H9 (cell line): ENCODE data around the gene PLAU. TPM values are rescaled to one million over a fixed set of nuclear protein-coding genes. Genes with fewer than 3 reads are reported as not detected.

ENCODE experiments used
- DNase-seq: peaks from one replicate; pipeline ENCODE4 v3.0.0-alpha.2; 2017
- H2AFZ ChIP-seq: one replicate; pipeline ENCODE4 v1.6.1; 2013; ENCODE audit warnings: mild to moderate bottlenecking, low read length, control low read depth, moderate library complexity
- H2AK5ac ChIP-seq: 2 replicates; pipeline ENCODE4 v1.6.1; 2013; ENCODE audit warnings: low read length, control low read depth, mixed read lengths; ENCODE audit not compliant: insufficient read length
- H2BK120ac ChIP-seq: one replicate; pipeline ENCODE4 v1.6.1; 2013; ENCODE audit warnings: low read depth, mild to moderate bottlenecking, low read length, control low read depth, inconsistent platforms; ENCODE audit not compliant: poor library complexity, severe bottlenecking
- H2BK12ac ChIP-seq: 2 replicates; pipeline ENCODE4 v1.6.1; 2013; ENCODE audit warnings: low read length, control low read depth, mixed read lengths, low read depth; ENCODE audit not compliant: insufficient read length
- H2BK15ac ChIP-seq: 2 replicates; pipeline ENCODE4 v1.6.1; 2013; ENCODE audit warnings: low read depth, low read length, control low read depth
- H2BK20ac ChIP-seq: one replicate; pipeline ENCODE4 v1.6.1; 2013; ENCODE audit warnings: low read depth, mild to moderate bottlenecking, low read length, control low read depth, inconsistent platforms; ENCODE audit not compliant: poor library complexity, severe bottlenecking
- H2BK5ac ChIP-seq: 2 replicates; pipeline ENCODE4 v1.6.1; 2013; ENCODE audit warnings: low read length, control low read depth, mixed read lengths; ENCODE audit not compliant: insufficient read length
- H3K14ac ChIP-seq: 2 replicates; pipeline ENCODE4 v1.6.1; 2013; ENCODE audit warnings: low read length, control low read depth; ENCODE audit not compliant: insufficient read depth
- H3K18ac ChIP-seq: 2 replicates; pipeline ENCODE4 v1.6.1; 2013; ENCODE audit warnings: low read depth, mild to moderate bottlenecking, mixed read lengths, low read length, control low read depth; ENCODE audit not compliant: insufficient read length
- H3K23ac ChIP-seq: 2 replicates; pipeline ENCODE4 v1.6.1; 2013; ENCODE audit warnings: low read length, control low read depth, mixed read lengths, low read depth; ENCODE audit not compliant: insufficient read length
- H3K23me2 ChIP-seq: 2 replicates; pipeline ENCODE4 v1.6.1; 2013; ENCODE audit warnings: low read depth, mild to moderate bottlenecking, mixed read lengths, low read length, control low read depth; ENCODE audit not compliant: insufficient read length, poor library complexity, severe bottlenecking
- H3K27ac ChIP-seq: 2 replicates; pipeline ENCODE4 v1.5.1; 2013; ENCODE audit warnings: low read length, control low read depth, mixed read lengths, low read depth; ENCODE audit not compliant: insufficient read length
- H3K27me3 ChIP-seq: 2 replicates; pipeline ENCODE4 v1.6.1; 2013; ENCODE audit warnings: low read length, control low read depth, inconsistent platforms; ENCODE audit not compliant: insufficient read depth
- H3K4ac ChIP-seq: 2 replicates; pipeline ENCODE4 v1.6.1; 2013; ENCODE audit warnings: low read depth, mild to moderate bottlenecking, control low read depth, inconsistent platforms, low read length, moderate library complexity
- H3K4me1 ChIP-seq: 2 replicates; pipeline ENCODE4 v1.6.1; 2013; ENCODE audit warnings: low read length, control low read depth, inconsistent platforms; ENCODE audit not compliant: insufficient read depth
- H3K4me2 ChIP-seq: 2 replicates; pipeline ENCODE4 v1.6.1; 2013; ENCODE audit warnings: low read length, control low read depth, mixed read lengths; ENCODE audit not compliant: insufficient read length, insufficient read depth
- H3K56ac ChIP-seq: 2 replicates; pipeline ENCODE4 v1.6.1; 2013; ENCODE audit warnings: low read depth, mild to moderate bottlenecking, mixed read lengths, low read length, control low read depth; ENCODE audit not compliant: insufficient read length
- H3K79me1 ChIP-seq: 2 replicates; pipeline ENCODE4 v1.6.1; 2013; ENCODE audit warnings: low read depth, mild to moderate bottlenecking, moderate library complexity, low read length, control low read depth, inconsistent platforms; ENCODE audit not compliant: insufficient read depth, poor library complexity, severe bottlenecking
- H3K79me2 ChIP-seq: 2 replicates; pipeline ENCODE4 v1.6.1; 2013; ENCODE audit warnings: low read length, control low read depth, inconsistent platforms; ENCODE audit not compliant: insufficient read depth
- H3K9ac ChIP-seq: 2 replicates; pipeline ENCODE4 v1.6.1; 2013; ENCODE audit warnings: low read length, control low read depth, mixed read lengths; ENCODE audit not compliant: insufficient read length; ENCODE audit errors: extremely low read depth
- H3K9me3 ChIP-seq: one replicate; pipeline ENCODE4 v1.6.1; 2013; ENCODE audit warnings: low read depth, low read length, inconsistent platforms; ENCODE audit not compliant: control insufficient read depth
- H3T11ph ChIP-seq: one replicate; pipeline ENCODE4 v1.6.1; 2013; ENCODE audit warnings: mild to moderate bottlenecking, low read length, control low read depth, inconsistent platforms
- H4K20me1 ChIP-seq: one replicate; pipeline ENCODE4 v1.6.1; 2013; ENCODE audit not compliant: control insufficient read depth, insufficient read length, insufficient read depth
- H4K5ac ChIP-seq: 2 replicates; pipeline ENCODE4 v1.6.1; 2013; ENCODE audit warnings: low read depth, mild to moderate bottlenecking, mixed read lengths, low read length, control low read depth; ENCODE audit not compliant: insufficient read length
- H4K8ac ChIP-seq: replicated peaks from 2 replicates; pipeline ENCODE4 v1.6.1; 2013; ENCODE audit warnings: low read length, control low read depth, mixed read lengths, low read depth; ENCODE audit not compliant: insufficient read length
- H4K91ac ChIP-seq: 2 replicates; pipeline ENCODE4 v1.6.1; 2013; ENCODE audit warnings: low read depth, mild to moderate bottlenecking, moderate library complexity, mixed read lengths, low read length, control low read depth; ENCODE audit not compliant: insufficient read length
- H3K27ac Mint-ChIP-seq, 3 experiments: 2 replicates in 2 of 3; 3 replicates in 1 of 3; pipeline ENCODE4 v1.8.0; 2020 to 2021; ENCODE audit warnings: mixed read lengths in 3 of 3, mild to moderate bottlenecking in 1 of 3, moderate library complexity in 1 of 3
- H3K27me3 Mint-ChIP-seq: 2 replicates; pipeline ENCODE4 v1.8.0; 2021; ENCODE audit warnings: low read depth, mild to moderate bottlenecking, moderate library complexity, mixed read lengths
- H3K36me3 Mint-ChIP-seq, 3 experiments: 2 replicates in 2 of 3; 3 replicates in 1 of 3; pipeline ENCODE4 v1.8.0; 2020 to 2021; ENCODE audit warnings: low read depth in 3 of 3, mixed read lengths in 3 of 3; ENCODE audit not compliant: insufficient read depth in 1 of 3
- H3K4me1 Mint-ChIP-seq, 2 experiments: 2 replicates each; pipeline ENCODE4 v1.8.0; 2020; ENCODE audit warnings: mixed read lengths in 2 of 2
- H3K4me3 Mint-ChIP-seq, 2 experiments: 2 replicates in 1 of 2; 3 replicates in 1 of 2; pipeline ENCODE4 v1.8.0; 2020 to 2021; ENCODE audit warnings: mild to moderate bottlenecking in 2 of 2, mixed read lengths in 2 of 2, moderate library complexity in 1 of 2
- H3K9me3 Mint-ChIP-seq, 2 experiments: 2 replicates in 1 of 2; 3 replicates in 1 of 2; pipeline ENCODE4 v1.8.0; 2020; ENCODE audit warnings: mild to moderate bottlenecking in 2 of 2, mixed read lengths in 2 of 2, moderate library complexity in 1 of 2
- WGBS: extraction: QIAGEN DNeasy Blood & Tissue Kit; methylation state at CpG from one replicate; pipeline ENCODE4 v1.1.7; 2013; ENCODE audit warnings: missing lambda C conversion rate, low lambda C conversion rate, mixed read lengths; ENCODE audit not compliant: insufficient read length; ENCODE audit errors: extremely low coverage; 5-methylcytosine and 5-hydroxymethylcytosine counted together
- total RNA-seq: library from RNA; stranded (reverse); gene quantifications from 2 replicates; pipeline ENCODE4 v1.2.1, GENCODE V29; 2021
- TF ChIP-seq, protein P1 (sequence below): fragments of 200-600 bp; sonication (generic); conservative IDR thresholded peaks from 3 replicates; pipeline ENCODE4 v1.8.0; 2021; ENCODE audit warnings: antibody characterized with exemption, mild to moderate bottlenecking

The PLAU gene
- total RNA-seq, 1 experiment from 2014 or later, result 15.0 TPM

- H4K5ac ChIP-seq, result no peak overlapping the region
- peaks cover 10 to 12% of the 10 kb centered on the region in 2 experiments for H3K4me1 Mint-ChIP-seq
- H3K14ac ChIP-seq, result no peak overlapping the region
- WGBS, result no CpG with 5 or more reads among the region's 6 CpGs
- no peaks in the 10 kb centered on the region for H3K23me2 ChIP-seq
- H3K4me2 ChIP-seq, result no peak overlapping the region
- H4K8ac ChIP-seq, result no peak overlapping the region
- no peak overlapping the region for H2AK5ac ChIP-seq
- no peak for DNase-seq
- no peaks in the 10 kb centered on the region for H3K27me3 ChIP-seq
- no peak overlapping the region for H3K4me3 Mint-ChIP-seq
- no peak overlapping the region for H2BK5ac ChIP-seq
- no peak overlapping the region for H3K56ac ChIP-seq
- H3K79me2 ChIP-seq, result no peaks in the 10 kb centered on the region
- no peak overlapping the region for H3T11ph ChIP-seq
- H2BK15ac ChIP-seq, result no peak overlapping the region
- TF ChIP-seq, protein P1, sequence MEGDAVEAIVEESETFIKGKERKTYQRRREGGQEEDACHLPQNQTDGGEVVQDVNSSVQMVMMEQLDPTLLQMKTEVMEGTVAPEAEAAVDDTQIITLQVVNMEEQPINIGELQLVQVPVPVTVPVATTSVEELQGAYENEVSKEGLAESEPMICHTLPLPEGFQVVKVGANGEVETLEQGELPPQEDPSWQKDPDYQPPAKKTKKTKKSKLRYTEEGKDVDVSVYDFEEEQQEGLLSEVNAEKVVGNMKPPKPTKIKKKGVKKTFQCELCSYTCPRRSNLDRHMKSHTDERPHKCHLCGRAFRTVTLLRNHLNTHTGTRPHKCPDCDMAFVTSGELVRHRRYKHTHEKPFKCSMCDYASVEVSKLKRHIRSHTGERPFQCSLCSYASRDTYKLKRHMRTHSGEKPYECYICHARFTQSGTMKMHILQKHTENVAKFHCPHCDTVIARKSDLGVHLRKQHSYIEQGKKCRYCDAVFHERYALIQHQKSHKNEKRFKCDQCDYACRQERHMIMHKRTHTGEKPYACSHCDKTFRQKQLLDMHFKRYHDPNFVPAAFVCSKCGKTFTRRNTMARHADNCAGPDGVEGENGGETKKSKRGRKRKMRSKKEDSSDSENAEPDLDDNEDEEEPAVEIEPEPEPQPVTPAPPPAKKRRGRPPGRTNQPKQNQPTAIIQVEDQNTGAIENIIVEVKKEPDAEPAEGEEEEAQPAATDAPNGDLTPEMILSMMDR, result no peak
- H3K27me3 Mint-ChIP-seq, result peaks cover 3% of the 10 kb centered on the region; the same call in 1 of the 2 replicates
- no peaks in the 10 kb centered on the region for H3K36me3 Mint-ChIP-seq
- no peak overlapping the region for H3K23ac ChIP-seq
- H3K18ac ChIP-seq, result no peak overlapping the region
- H2BK20ac ChIP-seq, result no peak overlapping the region
- no peak overlapping the region for H3K27ac ChIP-seq
- no peaks in the 10 kb centered on the region for H3K79me1 ChIP-seq
- no peak overlapping the region for H3K27ac Mint-ChIP-seq
- H2BK12ac ChIP-seq, result no peak overlapping the region
- no peak overlapping the region for H2AFZ ChIP-seq
- no peak overlapping the region for H3K4ac ChIP-seq
- H3K9me3 ChIP-seq, result no peaks in the 10 kb centered on the region
- H3K9ac ChIP-seq, result no peak overlapping the region
- no peaks in the 10 kb centered on the region for H4K20me1 ChIP-seq
- no peak overlapping the region for H2BK120ac ChIP-seq
- H4K91ac ChIP-seq, result no peak overlapping the region
- no peaks in the 10 kb centered on the region for H3K9me3 Mint-ChIP-seq
- peaks cover 8% of the 10 kb centered on the region; the same call in 1 of the 2 replicates for H3K4me1 ChIP-seq
Measured at GRCh38 chr10:73901261-73901660, 9.7 kb upstream of the PLAU start.
